Activated CD4-positive, alpha-beta memory T cell treated with anti-CD3 and anti-CD28 coated beads for 36 hours (primary cell): ENCODE results near the gene S100A13. TPM values are rescaled to one million over a fixed set of nuclear protein-coding genes. Genes with fewer than 3 reads are reported as not detected.

Experiments
- CTCF ChIA-PET: fragments of 350-600 bp; sonication (Branson Sonifier 250); formaldehyde crosslinking; loops from one replicate; lab custom pipeline; 2021; ENCODE audit warnings: antibody characterized with exemption, inconsistent platforms; lab: Charles Lee
- POLR2A ChIA-PET: fragments of 350-600 bp; sonication (Branson Sonifier 250); formaldehyde crosslinking; loops from one replicate; lab custom pipeline; 2021; ENCODE audit warnings: antibody characterized with exemption; lab: Charles Lee
- DNase-seq: peaks from one replicate; pipeline ENCODE4 v3.0.0-alpha.2; 2020
- H3K27ac Mint-ChIP-seq: one replicate; pipeline ENCODE4 v1.8.0; 2021; ENCODE audit warnings: mixed read lengths
- H3K27me3 Mint-ChIP-seq: one replicate; pipeline ENCODE4 v1.8.0; 2021; ENCODE audit warnings: mixed read lengths
- H3K36me3 Mint-ChIP-seq: one replicate; pipeline ENCODE4 v1.8.0; 2021; ENCODE audit warnings: mixed read lengths
- H3K4me1 Mint-ChIP-seq: one replicate; pipeline ENCODE4 v1.8.0; 2021; ENCODE audit warnings: low read depth, mixed read lengths
- H3K4me3 Mint-ChIP-seq: one replicate; pipeline ENCODE4 v1.8.0; 2021; ENCODE audit warnings: mild to moderate bottlenecking, mixed read lengths
- H3K9me3 Mint-ChIP-seq: one replicate; pipeline ENCODE4 v1.8.0; 2021; ENCODE audit warnings: mixed read lengths
- intact Hi-C: fragments of 100-400 bp; cut with micrococcal nuclease; formaldehyde crosslinking; loops from one replicate; pipeline ENCODE4 v1.15.1; 2023
- total RNA-seq, 2 experiments: library from RNA; stranded (reverse); gene quantifications; one replicate each; pipeline ENCODE4 v1.2.3, GENCODE V29; 2021

S100A13 gene
- total RNA-seq, 2 experiments from 2014 or later = 11.6 to 13.6 TPM

GRCh38 chr1:153624965-153625611, 2.2 kb downstream of the S100A13 start:
- CTCF ChIA-PET = interaction anchor here (1.1 kb wide), 1 partner anchor 115 kb away, joined by 3 read pairs; no protein-coding TSS in a partner anchor

GRCh38 chr1:153623101-153623500, 4.2 kb downstream of the S100A13 start:
- no peaks in the 10 kb centered on the region for H3K9me3 Mint-ChIP-seq
- POLR2A ChIA-PET = interaction anchor here (0.6 to 0.7 kb wide), 2 partner anchors 25 to 34 kb away, joined by 3 to 4 read pairs; no protein-coding TSS in a partner anchor

More at GRCh38 chr1:153624965-153625611, 2.2 kb downstream of the S100A13 start:
- H3K4me3 Mint-ChIP-seq = no peak overlapping the region
- DNase-seq = no peak
- peaks cover 2% of the 10 kb centered on the region for H3K36me3 Mint-ChIP-seq
- peaks cover 7% of the 10 kb centered on the region for H3K27me3 Mint-ChIP-seq
- H3K4me1 Mint-ChIP-seq = peaks cover 4% of the 10 kb centered on the region
- POLR2A ChIA-PET = no interaction called here
- H3K27ac Mint-ChIP-seq = no peak overlapping the region
- intact Hi-C loops = no loop called here
- no peaks in the 10 kb centered on the region for H3K9me3 Mint-ChIP-seq

GRCh38 chr1:153619171-153619570, 8.1 kb downstream of the S100A13 start:
- Mint-ChIP-seq H3K9me3 (no peaks in the 10 kb centered on the region), H3K4me3 (no peak overlapping the region), H3K4me1 (no peaks in the 10 kb centered on the region), H3K27me3 (no peaks in the 10 kb centered on the region), H3K27ac (no peak overlapping the region), H3K36me3 (no peaks in the 10 kb centered on the region)
- ChIA-PET CTCF (interaction anchor here (0.7 to 4.2 kb wide), 8 partner anchors 8 to 108 kb away, joined by 3 to 39 read pairs (median 6); partner anchors contain the start of genes CHTOP, S100A1 and S100A13), POLR2A (interaction anchor here (1.6 kb wide), 1 partner anchor 15 kb away, joined by 8 read pairs; the partner anchor contains the start of gene CHTOP)
- DNase-seq = no peak
- intact Hi-C loops = no loop called here

More at GRCh38 chr1:153623101-153623500, 4.2 kb downstream of the S100A13 start:
- DNase-seq = no peak
- intact Hi-C loops = no loop called here
- Mint-ChIP-seq H3K27ac (no peak overlapping the region), H3K4me1 (peaks cover 4% of the 10 kb centered on the region), H3K4me3 (no peak overlapping the region), H3K36me3 (peaks cover 2% of the 10 kb centered on the region), H3K27me3 (peaks cover 7% of the 10 kb centered on the region)
- CTCF ChIA-PET = no interaction called here

GRCh38 chr1:153617663-153618062, 9.6 kb downstream of the S100A13 start:
- DNase-seq = peak; percentile 80
- intact Hi-C loops = loop anchor here (1.0 kb wide), 2 partner anchors 45 to 106 kb away; no protein-coding TSS in a partner anchor
- ChIA-PET CTCF (interaction anchor here (0.6 to 4.2 kb wide), 13 partner anchors 9 to 123 kb away, joined by 3 to 39 read pairs (median 5); partner anchors contain the start of genes CHTOP, S100A1 and S100A13), POLR2A (interaction anchor here (1.7 kb wide), 1 partner anchor 45 kb away, joined by 6 read pairs; no protein-coding TSS in a partner anchor)
- Mint-ChIP-seq H3K4me1 (no peaks in the 10 kb centered on the region), H3K27ac (no peak overlapping the region), H3K9me3 (no peaks in the 10 kb centered on the region), H3K27me3 (no peaks in the 10 kb centered on the region), H3K4me3 (no peak overlapping the region), H3K36me3 (no peaks in the 10 kb centered on the region)

- intact Hi-C loops = loop anchor here (1.0 kb wide), 2 partner anchors 45 to 106 kb away; no protein-coding TSS in a partner anchor
- no peaks in the 10 kb centered on the region for H3K9me3 Mint-ChIP-seq
- no peak for DNase-seq
- ChIA-PET POLR2A (interaction anchor here (1.7 kb wide), 1 partner anchor 44 kb away, joined by 6 read pairs; no protein-coding TSS in a partner anchor), CTCF (interaction anchor here (1.2 to 4.2 kb wide), 10 partner anchors 9 to 123 kb away, joined by 3 to 39 read pairs (median 6); partner anchors contain the start of gene S100A1)
- H3K4me3 Mint-ChIP-seq = no peak overlapping the region
- H3K27me3 Mint-ChIP-seq = no peaks in the 10 kb centered on the region
- no peak overlapping the region for H3K27ac Mint-ChIP-seq
- H3K4me1 Mint-ChIP-seq = no peaks in the 10 kb centered on the region
- H3K36me3 Mint-ChIP-seq = no peaks in the 10 kb centered on the region
Measured at GRCh38 chr1:153616917-153617311, 10.4 kb downstream of the S100A13 start.

- CTCF ChIA-PET = interaction anchor here (1.2 to 4.2 kb wide), 8 partner anchors 44 to 122 kb away, joined by 3 to 39 read pairs (median 12); no protein-coding TSS in a partner anchor
- intact Hi-C loops = no loop called here
- Mint-ChIP-seq H3K9me3 (no peaks in the 10 kb centered on the region), H3K27ac (no peak within 1 kb of the TSS), H3K4me1 (no peaks in the 10 kb centered on the region), H3K4me3 (no peak within 1 kb of the TSS), H3K36me3 (no peaks in the 10 kb centered on the region), H3K27me3 (no peaks in the 10 kb centered on the region)
- POLR2A ChIA-PET = interaction anchor here (1.4 to 1.7 kb wide), 2 partner anchors 18 to 44 kb away, joined by 6 read pairs; partner anchors contain the start of gene CHTOP
- no peak for DNase-seq
Measured at GRCh38 chr1:153616144-153616916, 11.0 kb downstream of the S100A13 start, which contains the start of gene S100A14. Gene S100A14, minus strand, starts transcription at chr1:153616325. Its CDS starts 467 bp downstream, at chr1:153615858.

GRCh38 chr1:153615406-153615805, 11.9 kb downstream of the S100A13 start:
- H3K4me1 Mint-ChIP-seq = no peaks in the 10 kb centered on the region
- no peak overlapping the region for H3K4me3 Mint-ChIP-seq
- intact Hi-C loops = no loop called here
- no peaks in the 10 kb centered on the region for H3K36me3 Mint-ChIP-seq
- no peak for DNase-seq
- ChIA-PET POLR2A (interaction anchor here (1.4 kb wide), 1 partner anchor 19 kb away, joined by 6 read pairs; the partner anchor contains the start of gene CHTOP), CTCF (interaction anchor here (3.1 to 4.2 kb wide), 3 partner anchors 44 to 104 kb away, joined by 14 to 39 read pairs (median 23); no protein-coding TSS in a partner anchor)
- no peaks in the 10 kb centered on the region for H3K27me3 Mint-ChIP-seq
- H3K27ac Mint-ChIP-seq = no peak overlapping the region
- H3K9me3 Mint-ChIP-seq = no peaks in the 10 kb centered on the region

- no peaks in the 10 kb centered on the region for H3K27me3 Mint-ChIP-seq
- no peak overlapping the region for H3K4me3 Mint-ChIP-seq
- CTCF ChIA-PET = interaction anchor here (1.0 to 3.6 kb wide), 3 partner anchors 13 to 104 kb away, joined by 5 to 23 read pairs (median 14); partner anchors contain the start of gene S100A13
- intact Hi-C loops = no loop called here
- POLR2A ChIA-PET = interaction anchor here (1.4 kb wide), 1 partner anchor 19 kb away, joined by 6 read pairs; the partner anchor contains the start of gene CHTOP
- no peak for DNase-seq
- no peaks in the 10 kb centered on the region for H3K9me3 Mint-ChIP-seq
- H3K27ac Mint-ChIP-seq = no peak overlapping the region
- H3K36me3 Mint-ChIP-seq = no peaks in the 10 kb centered on the region
- no peaks in the 10 kb centered on the region for H3K4me1 Mint-ChIP-seq
Measured at GRCh38 chr1:153614906-153615305, 12.4 kb downstream of the S100A13 start.

- no peak for DNase-seq
- CTCF ChIA-PET = interaction anchor here (1.0 to 3.6 kb wide), 3 partner anchors 13 to 103 kb away, joined by 5 to 23 read pairs (median 14); partner anchors contain the start of gene S100A13
Measured at GRCh38 chr1:153614189-153614900, 13.0 kb downstream of the S100A13 start.

GRCh38 chr1:153613406-153613805, 13.9 kb downstream of the S100A13 start:
- POLR2A ChIA-PET = no interaction called here
- intact Hi-C loops = no loop called here
- no peak for DNase-seq
- Mint-ChIP-seq H3K9me3 (no peaks in the 10 kb centered on the region), H3K27ac (no peak overlapping the region), H3K4me1 (no peaks in the 10 kb centered on the region), H3K36me3 (no peaks in the 10 kb centered on the region), H3K27me3 (no peaks in the 10 kb centered on the region), H3K4me3 (no peak overlapping the region)
- CTCF ChIA-PET = interaction anchor here (3.1 to 3.6 kb wide), 2 partner anchors 81 to 102 kb away, joined by 14 to 23 read pairs; no protein-coding TSS in a partner anchor

More at GRCh38 chr1:153614189-153614900, 13.0 kb downstream of the S100A13 start:
- POLR2A ChIA-PET = no interaction called here
- no peaks in the 10 kb centered on the region for H3K36me3 Mint-ChIP-seq
- intact Hi-C loops = no loop called here
- no peaks in the 10 kb centered on the region for H3K27me3 Mint-ChIP-seq
- H3K4me3 Mint-ChIP-seq = no peak overlapping the region
- H3K9me3 Mint-ChIP-seq = no peaks in the 10 kb centered on the region
- no peak overlapping the region for H3K27ac Mint-ChIP-seq
- no peaks in the 10 kb centered on the region for H3K4me1 Mint-ChIP-seq
